ENCODE data around the gene EFCAB8.
"Not testable (repeated sequence)": the region's sequence is repeated elsewhere in the genome, so short reads cannot be mapped to it uniquely, and the experiment has no call there.

EFCAB8 gene

DNA sequence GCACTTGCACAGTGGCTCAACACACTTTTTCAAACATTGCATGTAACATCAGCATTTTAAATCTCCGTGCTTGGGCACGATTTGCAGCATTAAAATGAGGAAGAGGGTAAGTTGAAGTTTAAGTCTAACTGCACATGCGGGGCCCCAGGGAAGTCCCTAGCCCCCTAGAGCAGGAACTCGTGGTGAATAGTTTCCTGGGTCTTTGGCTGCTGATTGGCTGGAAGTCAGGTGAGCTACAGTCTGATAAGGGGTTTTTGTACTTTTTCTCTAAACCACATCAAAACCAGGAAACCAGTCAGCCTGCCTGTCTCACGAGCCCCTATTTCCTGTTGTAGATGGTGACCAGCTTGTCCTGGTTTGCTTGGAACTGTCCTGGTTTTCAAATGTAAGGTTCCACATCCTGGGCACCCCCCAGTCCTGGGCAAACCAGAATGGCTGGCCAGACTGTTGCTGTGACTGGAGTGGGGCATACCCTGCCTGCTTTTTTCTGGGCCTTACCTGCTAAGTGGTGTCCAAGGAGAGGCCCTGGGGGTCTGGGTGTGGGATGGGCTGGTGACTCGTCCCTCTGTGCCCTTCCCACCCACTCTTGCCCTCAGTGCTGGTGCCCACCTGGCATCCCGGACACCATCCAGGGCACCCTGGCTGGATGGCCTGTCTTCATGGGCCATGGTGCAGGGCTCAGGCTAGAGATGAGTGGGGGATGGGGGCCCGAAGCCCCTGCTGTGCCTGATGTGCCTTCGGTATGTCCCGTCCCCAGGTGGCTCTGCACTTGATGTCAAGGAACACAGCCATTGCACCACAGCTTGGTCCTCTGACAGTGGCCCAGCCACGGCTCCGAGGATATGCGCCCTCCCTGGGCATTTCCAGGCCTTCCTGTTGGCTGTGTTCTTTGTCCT is 113.7 kb downstream of the EFCAB8 start:
- H3K27me3 ChIP-seq (ENCODE audit: insufficient read depth, low read length), result no peaks in the 10 kb centered on the region
- H3K4me3 ChIP-seq (ENCODE audit: low read length), result no peak overlapping the region
- H3K36me3 ChIP-seq (ENCODE audit: insufficient read depth, low read length), result no peaks in the 10 kb centered on the region
- H2AFZ ChIP-seq (ENCODE audit: low read depth, low read length), result peak overlapping the region; percentile 85
- H3K9me3 ChIP-seq (ENCODE audit: low read length), result no peaks in the 10 kb centered on the region
- H3K4me1 ChIP-seq (ENCODE audit: insufficient read depth, low read length), result peaks cover 14% of the 10 kb centered on the region

- H3K36me3 ChIP-seq (ENCODE audit: insufficient read depth, low read length), result no peaks in the 10 kb centered on the region
- H2AFZ ChIP-seq (ENCODE audit: low read depth, low read length), result no peak overlapping the region
- peaks cover 14% of the 10 kb centered on the region for H3K4me1 ChIP-seq (ENCODE audit: insufficient read depth, low read length)
- no peaks in the 10 kb centered on the region for H3K27me3 ChIP-seq (ENCODE audit: insufficient read depth, low read length)
- no peaks in the 10 kb centered on the region for H3K9me3 ChIP-seq (ENCODE audit: low read length)
- no peak overlapping the region for H3K4me3 ChIP-seq (ENCODE audit: low read length)
These were observed 114.5 kb downstream of the EFCAB8 start for GRCh38 chr20:32973077-32973717.

- not testable (repeated sequence) for H3K36me3 ChIP-seq (ENCODE audit: insufficient read depth, low read length); H3K4me3 ChIP-seq (ENCODE audit: low read length); H3K27me3 ChIP-seq (ENCODE audit: insufficient read depth, low read length); H2AFZ ChIP-seq (ENCODE audit: low read depth, low read length); H3K9me3 ChIP-seq (ENCODE audit: low read length)
- H3K4me1 ChIP-seq (ENCODE audit: insufficient read depth, low read length), result peaks cover 14% of the 10 kb centered on the region
These were observed 115.7 kb downstream of the EFCAB8 start for GRCh38 chr20:32974204-32975064.

DNA sequence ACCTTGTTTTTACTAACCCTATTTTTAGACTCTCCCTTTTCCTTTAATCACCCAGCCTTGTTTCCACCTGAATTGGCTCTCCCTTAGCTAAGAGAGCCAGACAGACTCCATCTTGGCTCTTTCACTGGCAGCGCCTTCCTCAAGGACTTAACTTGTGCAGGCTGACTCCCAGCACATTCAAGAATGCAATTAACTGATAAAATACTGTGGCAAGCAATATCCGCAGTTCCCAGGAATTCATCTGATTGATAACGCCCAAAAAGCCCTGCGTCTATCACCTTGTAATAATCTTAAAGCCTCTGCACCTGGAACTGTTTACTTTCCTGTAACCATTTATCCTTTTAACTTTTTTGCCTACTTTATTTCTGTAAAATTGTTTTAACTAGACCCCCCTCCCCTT is 116.4 kb downstream of the EFCAB8 start:
- not testable (repeated sequence) for H3K9me3 ChIP-seq (ENCODE audit: low read length); H3K27me3 ChIP-seq (ENCODE audit: insufficient read depth, low read length); H3K36me3 ChIP-seq (ENCODE audit: insufficient read depth, low read length); H3K4me3 ChIP-seq (ENCODE audit: low read length); H2AFZ ChIP-seq (ENCODE audit: low read depth, low read length)
- peaks cover 16% of the 10 kb centered on the region for H3K4me1 ChIP-seq (ENCODE audit: insufficient read depth, low read length)

GRCh38 chr20:32975698-32976674 is 117.3 kb downstream of the EFCAB8 start:
- no peaks in the 10 kb centered on the region for H3K36me3 ChIP-seq (ENCODE audit: insufficient read depth, low read length)
- H3K9me3 ChIP-seq (ENCODE audit: low read length), result no peaks in the 10 kb centered on the region
- H3K4me1 ChIP-seq (ENCODE audit: insufficient read depth, low read length), result peaks cover 23% of the 10 kb centered on the region
- H3K4me3 ChIP-seq (ENCODE audit: low read length), result no peak overlapping the region
- H2AFZ ChIP-seq (ENCODE audit: low read depth, low read length), result no peak overlapping the region
- H3K27me3 ChIP-seq (ENCODE audit: insufficient read depth, low read length), result no peaks in the 10 kb centered on the region

GRCh38 chr20:32976746-32977145 is 118.0 kb downstream of the EFCAB8 start:
- no peaks in the 10 kb centered on the region for H3K9me3 ChIP-seq (ENCODE audit: low read length)
- H3K27me3 ChIP-seq (ENCODE audit: insufficient read depth, low read length), result no peaks in the 10 kb centered on the region
- no peaks in the 10 kb centered on the region for H3K36me3 ChIP-seq (ENCODE audit: insufficient read depth, low read length)
- H3K4me1 ChIP-seq (ENCODE audit: insufficient read depth, low read length), result peaks cover 18% of the 10 kb centered on the region
- H2AFZ ChIP-seq (ENCODE audit: low read depth, low read length), result no peak overlapping the region
- no peak overlapping the region for H3K4me3 ChIP-seq (ENCODE audit: low read length)

GRCh38 chr20:32977281-32978008 is 118.7 kb downstream of the EFCAB8 start:
- no peaks in the 10 kb centered on the region for H3K9me3 ChIP-seq (ENCODE audit: low read length)
- H3K4me1 ChIP-seq (ENCODE audit: insufficient read depth, low read length), result peaks cover 11% of the 10 kb centered on the region
- no peak overlapping the region for H2AFZ ChIP-seq (ENCODE audit: low read depth, low read length)
- H3K27me3 ChIP-seq (ENCODE audit: insufficient read depth, low read length), result no peaks in the 10 kb centered on the region
- no peak overlapping the region for H3K4me3 ChIP-seq (ENCODE audit: low read length)
- no peaks in the 10 kb centered on the region for H3K36me3 ChIP-seq (ENCODE audit: insufficient read depth, low read length)

DNA sequence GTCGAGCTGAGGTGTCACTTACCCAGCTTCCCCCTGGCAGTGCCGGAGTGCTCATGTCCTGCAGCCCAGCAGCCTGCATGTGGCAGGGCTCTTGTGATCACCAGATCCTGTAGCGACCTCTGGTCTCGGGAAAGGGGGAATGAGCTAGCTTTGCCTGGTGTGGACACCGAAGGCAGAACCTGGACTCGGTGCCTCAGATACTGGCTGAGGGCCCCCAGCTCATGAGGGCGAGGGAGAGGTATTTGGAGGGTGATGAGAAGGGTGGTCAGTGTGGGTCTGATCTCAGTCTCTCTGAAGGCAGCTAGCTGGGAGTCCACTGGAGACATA is 119.2 kb downstream of the EFCAB8 start:
- H2AFZ ChIP-seq (ENCODE audit: low read depth, low read length), result no peak overlapping the region
- no peaks in the 10 kb centered on the region for H3K27me3 ChIP-seq (ENCODE audit: insufficient read depth, low read length)
- H3K4me3 ChIP-seq (ENCODE audit: low read length), result no peak overlapping the region
- peaks cover 9% of the 10 kb centered on the region for H3K4me1 ChIP-seq (ENCODE audit: insufficient read depth, low read length)
- H3K36me3 ChIP-seq (ENCODE audit: insufficient read depth, low read length), result no peaks in the 10 kb centered on the region
- no peaks in the 10 kb centered on the region for H3K9me3 ChIP-seq (ENCODE audit: low read length)

DNA sequence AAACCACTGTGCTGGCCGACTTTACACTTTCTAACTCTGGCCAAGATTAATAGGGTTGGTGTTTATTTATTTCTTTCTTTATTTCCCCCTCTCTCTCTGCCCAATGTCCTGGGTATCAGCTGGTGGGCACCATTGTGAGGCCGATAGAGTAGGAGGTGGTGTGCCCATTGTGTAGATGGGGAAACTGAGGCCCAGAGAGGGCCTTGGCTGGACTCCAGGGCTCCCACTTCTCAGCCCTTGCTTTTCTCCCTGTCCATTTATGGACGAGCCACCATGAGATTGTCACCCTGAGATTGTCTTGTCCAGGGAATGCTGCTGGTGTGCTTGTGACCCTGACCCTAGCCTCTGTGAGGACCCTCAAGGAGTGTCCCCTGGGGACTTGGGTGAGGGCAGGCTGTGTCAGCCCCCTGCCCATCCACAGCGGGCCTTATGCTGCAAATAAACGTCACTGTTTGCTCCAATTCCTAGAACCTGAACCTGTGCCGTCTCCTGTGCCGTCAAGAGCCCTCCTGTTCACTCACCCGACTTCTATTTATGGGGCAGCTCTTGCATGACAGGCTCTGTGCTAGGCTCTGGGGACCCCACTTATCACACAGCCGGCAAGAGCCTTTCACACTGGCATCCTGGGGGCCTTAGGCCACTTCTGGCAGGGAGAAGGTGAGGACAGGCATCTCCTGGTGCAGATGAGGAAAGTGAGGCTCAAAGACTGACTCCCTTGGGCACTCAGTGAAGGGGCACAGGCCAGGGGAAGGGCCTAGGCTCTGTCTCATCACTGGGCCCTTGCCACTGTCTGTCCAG is 120.7 kb downstream of the EFCAB8 start:
- H3K4me3 ChIP-seq (ENCODE audit: low read length), result no peak overlapping the region
- no peaks in the 10 kb centered on the region for H3K27me3 ChIP-seq (ENCODE audit: insufficient read depth, low read length)
- no peaks in the 10 kb centered on the region for H3K36me3 ChIP-seq (ENCODE audit: insufficient read depth, low read length)
- H3K9me3 ChIP-seq (ENCODE audit: low read length), result no peaks in the 10 kb centered on the region
- H2AFZ ChIP-seq (ENCODE audit: low read depth, low read length), result no peak overlapping the region
- peaks cover 9% of the 10 kb centered on the region for H3K4me1 ChIP-seq (ENCODE audit: insufficient read depth, low read length)

DNA sequence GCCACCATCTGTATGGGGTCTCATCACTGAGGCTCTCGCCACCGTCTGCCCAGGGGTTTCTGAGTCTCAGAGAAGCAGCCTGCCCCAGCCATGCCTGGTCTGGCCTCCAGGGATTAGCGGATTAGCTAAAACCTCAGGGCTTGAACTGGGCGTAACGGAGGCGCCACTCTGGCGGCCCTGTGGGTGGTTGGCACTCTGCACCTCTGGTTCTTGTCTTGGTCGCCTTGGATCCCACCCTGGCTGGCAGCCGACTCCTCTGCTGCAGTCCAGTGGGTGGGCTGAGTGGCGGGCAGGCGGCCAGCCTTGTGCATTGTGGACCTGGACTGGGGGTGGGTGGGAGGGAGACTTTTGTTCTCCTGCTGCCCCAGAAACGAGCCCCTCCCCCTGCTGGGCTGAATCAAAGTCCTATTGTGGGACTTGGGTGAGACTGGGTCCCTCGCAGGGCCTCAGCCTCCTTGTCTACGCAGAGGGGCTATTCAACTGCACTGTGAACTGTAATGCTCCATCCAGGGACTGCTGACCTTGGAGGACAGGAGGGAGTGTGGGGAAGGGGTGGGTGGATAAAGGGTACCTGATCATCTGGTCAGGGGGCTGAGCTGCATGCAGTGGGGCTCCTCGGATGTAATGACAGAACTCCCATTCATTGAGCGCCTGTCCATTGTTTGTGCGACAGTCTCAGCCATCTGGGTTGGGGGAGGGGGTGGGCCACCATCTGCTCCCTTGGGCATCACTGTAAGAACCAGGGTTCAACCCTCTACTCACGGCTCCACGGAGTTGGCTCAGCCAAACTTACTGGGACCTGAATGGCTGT is 121.6 kb downstream of the EFCAB8 start:
- H3K4me3 ChIP-seq (ENCODE audit: low read length), result no peak overlapping the region
- no peak overlapping the region for H2AFZ ChIP-seq (ENCODE audit: low read depth, low read length)
- H3K9me3 ChIP-seq (ENCODE audit: low read length), result no peaks in the 10 kb centered on the region
- no peaks in the 10 kb centered on the region for H3K27me3 ChIP-seq (ENCODE audit: insufficient read depth, low read length)
- H3K4me1 ChIP-seq (ENCODE audit: insufficient read depth, low read length), result peaks cover 9% of the 10 kb centered on the region
- no peaks in the 10 kb centered on the region for H3K36me3 ChIP-seq (ENCODE audit: insufficient read depth, low read length)

DNA sequence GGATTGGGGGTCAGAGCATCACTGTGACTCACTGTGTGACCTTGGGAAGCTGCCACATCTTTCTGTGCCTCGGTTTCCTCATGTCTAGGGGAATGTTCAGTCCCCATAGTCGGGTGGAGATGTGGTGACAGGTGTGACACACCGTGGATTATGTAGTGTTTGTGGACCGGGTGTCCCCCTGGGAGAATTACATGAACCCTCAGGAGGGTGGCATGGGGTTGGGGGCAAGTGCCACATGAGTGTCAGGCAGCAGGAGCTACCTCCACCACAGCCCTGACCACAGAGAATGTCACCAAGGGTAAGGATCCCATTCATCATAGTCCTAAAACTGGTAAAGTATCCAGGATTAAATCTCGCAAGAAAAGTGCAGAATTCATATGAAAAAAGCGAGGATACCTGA is 122.3 kb downstream of the EFCAB8 start:
- Histone ChIP-seq H3K4me3 (ENCODE audit: low read length) (no peak overlapping the region), H3K36me3 (ENCODE audit: insufficient read depth, low read length) (no peaks in the 10 kb centered on the region), H3K4me1 (ENCODE audit: insufficient read depth, low read length) (peaks cover 9% of the 10 kb centered on the region), H3K27me3 (ENCODE audit: insufficient read depth, low read length) (no peaks in the 10 kb centered on the region), H2AFZ (ENCODE audit: low read depth, low read length) (no peak overlapping the region), H3K9me3 (ENCODE audit: low read length) (no peaks in the 10 kb centered on the region)

Measured in neuron (in vitro differentiated cells).